Stimulated activated memory B cell treated with anti-CD40 and anti-IgM and Interleukin-4, amounts not matched to agents 10 μg/mL and 1 μg/mL and 100 μg/mL, for 72 hours (primary cell): ENCODE results near the gene CDX1.
"Not testable (repeated sequence)": the region's sequence is repeated elsewhere in the genome, so short reads cannot be mapped to it uniquely, and the experiment has no call there.

ENCODE experiments used
- ATAC-seq: fragments of 150-1000 bp; cut with Tn5 transposase; 2 replicates; pipeline ENCODE4 v1.10.0; 2021
- H3K27ac Mint-ChIP-seq: one replicate; pipeline ENCODE4 v1.8.0; 2022; ENCODE audit warnings: mild to moderate bottlenecking, mixed read lengths
- H3K27me3 Mint-ChIP-seq: one replicate; pipeline ENCODE4 v1.8.0; 2022; ENCODE audit warnings: mixed read lengths
- H3K36me3 Mint-ChIP-seq: one replicate; pipeline ENCODE4 v1.8.0; 2022; ENCODE audit warnings: mixed read lengths
- H3K4me1 Mint-ChIP-seq: one replicate; pipeline ENCODE4 v1.8.0; 2022; ENCODE audit warnings: mixed read lengths
- H3K4me3 Mint-ChIP-seq: one replicate; pipeline ENCODE4 v1.8.0; 2022; ENCODE audit warnings: mild to moderate bottlenecking, moderate library complexity, mixed read lengths
- H3K9me3 Mint-ChIP-seq: one replicate; pipeline ENCODE4 v1.8.0; 2022; ENCODE audit warnings: mixed read lengths

Gene CDX1

GRCh38 chr5:150223474-150223873, 56.9 kb downstream of the CDX1 start:
- H3K36me3 Mint-ChIP-seq: no peaks in the 10 kb centered on the region
- H3K9me3 Mint-ChIP-seq: no peaks in the 10 kb centered on the region
- H3K4me1 Mint-ChIP-seq: no peaks in the 10 kb centered on the region
- no peak for ATAC-seq
- H3K27me3 Mint-ChIP-seq: peaks cover 19% of the 10 kb centered on the region
- no peak overlapping the region for H3K27ac Mint-ChIP-seq
- H3K4me3 Mint-ChIP-seq: no peak overlapping the region

GRCh38 chr5:150224483-150225027, 58.0 kb downstream of the CDX1 start:
- Mint-ChIP-seq H3K4me1 (no peaks in the 10 kb centered on the region), H3K9me3 (no peaks in the 10 kb centered on the region), H3K36me3 (no peaks in the 10 kb centered on the region), H3K27me3 (peaks cover 19% of the 10 kb centered on the region), H3K4me3 (no peak overlapping the region), H3K27ac (no peak overlapping the region)
- no peak for ATAC-seq

- Mint-ChIP-seq H3K27me3 (peaks cover 4% of the 10 kb centered on the region), H3K9me3 (no peaks in the 10 kb centered on the region), H3K36me3 (no peaks in the 10 kb centered on the region), H3K4me3 (no peak overlapping the region), H3K4me1 (no peaks in the 10 kb centered on the region), H3K27ac (no peak overlapping the region)
- no peak for ATAC-seq
Measured at GRCh38 chr5:150227036-150227435, 60.5 kb downstream of the CDX1 start.

GRCh38 chr5:150227606-150228273, 61.2 kb downstream of the CDX1 start:
- no peaks in the 10 kb centered on the region for H3K4me1 Mint-ChIP-seq
- ATAC-seq: no peak
- H3K4me3 Mint-ChIP-seq: no peak overlapping the region
- no peaks in the 10 kb centered on the region for H3K9me3 Mint-ChIP-seq
- H3K36me3 Mint-ChIP-seq: no peaks in the 10 kb centered on the region
- no peak overlapping the region for H3K27ac Mint-ChIP-seq
- no peaks in the 10 kb centered on the region for H3K27me3 Mint-ChIP-seq

- H3K27ac Mint-ChIP-seq: no peak overlapping the region
- peaks cover under 1% of the 10 kb centered on the region for H3K4me1 Mint-ChIP-seq
- H3K27me3 Mint-ChIP-seq: no peaks in the 10 kb centered on the region
- ATAC-seq: no peak
- H3K4me3 Mint-ChIP-seq: no peak overlapping the region
- no peaks in the 10 kb centered on the region for H3K9me3 Mint-ChIP-seq
- H3K36me3 Mint-ChIP-seq: no peaks in the 10 kb centered on the region
Measured at GRCh38 chr5:150229571-150229970, 63.0 kb downstream of the CDX1 start.

GRCh38 chr5:150230842-150231241, 64.3 kb downstream of the CDX1 start:
- H3K36me3 Mint-ChIP-seq: no peaks in the 10 kb centered on the region
- H3K4me3 Mint-ChIP-seq: no peak overlapping the region
- peaks cover 6% of the 10 kb centered on the region for H3K4me1 Mint-ChIP-seq
- no peaks in the 10 kb centered on the region for H3K27me3 Mint-ChIP-seq
- ATAC-seq: no peak
- H3K27ac Mint-ChIP-seq: no peak overlapping the region
- H3K9me3 Mint-ChIP-seq: no peaks in the 10 kb centered on the region

- not testable (repeated sequence) for H3K4me1 Mint-ChIP-seq, ATAC-seq, H3K36me3 Mint-ChIP-seq, H3K27ac Mint-ChIP-seq, H3K27me3 Mint-ChIP-seq, H3K4me3 Mint-ChIP-seq, H3K9me3 Mint-ChIP-seq
Measured at GRCh38 chr5:150233706-150234105, 67.1 kb downstream of the CDX1 start.
